HFF-Myc (cell line): ENCODE data around the gene WDR48.
A peak's percentile ranks its signal among the peaks of the same experiment; 100 is the strongest.

Experiments
- DNase-seq: peaks from one replicate; pipeline ENCODE4 v3.0.0-alpha.2; 2011; ENCODE audit warnings: low read depth; ENCODE audit errors: extremely low read depth
- H3K4me3 ChIP-seq: replicated peaks from 2 replicates; pipeline ENCODE4 v1.5.1; 2011; ENCODE audit warnings: low read depth, mild to moderate bottlenecking, control low read depth, low read length
- CTCF ChIP-seq: IDR thresholded peaks from 2 replicates; pipeline ENCODE4 v1.5.1; 2012; ENCODE audit warnings: mild to moderate bottlenecking, low read depth, low read length, control low read depth; ENCODE audit errors: missing control alignments

The WDR48 gene

GRCh38 chr3:39051649-39052561 is at the start of gene WDR48, which contains the start of gene SCN11A:
TSS of gene WDR48 (plus strand) at chr3:39052016. CDS start at chr3:39052026, 10 bp downstream.
TSS of gene SCN11A (minus strand) at chr3:39051944. CDS start at chr3:38950362, 101,582 bp downstream.
- no peak for TF ChIP-seq CTCF
- DNase-seq: peak; percentile 79
- peak within 1 kb of the TSS; percentile 79 for H3K4me3 ChIP-seq

GRCh38 chr3:39005295-39005694 is 46.5 kb upstream of the WDR48 start:
- TF ChIP-seq CTCF: no peak
- H3K4me3 ChIP-seq: no peak overlapping the region
- DNase-seq: no peak

GRCh38 chr3:39011191-39011736 is 40.6 kb upstream of the WDR48 start:
- TF ChIP-seq CTCF: no peak
- DNase-seq: no peak
- no peak overlapping the region for H3K4me3 ChIP-seq

GRCh38 chr3:39013289-39013688 is 38.5 kb upstream of the WDR48 start:
- no peak for DNase-seq
- TF ChIP-seq CTCF: no peak
- H3K4me3 ChIP-seq: no peak overlapping the region

DNA sequence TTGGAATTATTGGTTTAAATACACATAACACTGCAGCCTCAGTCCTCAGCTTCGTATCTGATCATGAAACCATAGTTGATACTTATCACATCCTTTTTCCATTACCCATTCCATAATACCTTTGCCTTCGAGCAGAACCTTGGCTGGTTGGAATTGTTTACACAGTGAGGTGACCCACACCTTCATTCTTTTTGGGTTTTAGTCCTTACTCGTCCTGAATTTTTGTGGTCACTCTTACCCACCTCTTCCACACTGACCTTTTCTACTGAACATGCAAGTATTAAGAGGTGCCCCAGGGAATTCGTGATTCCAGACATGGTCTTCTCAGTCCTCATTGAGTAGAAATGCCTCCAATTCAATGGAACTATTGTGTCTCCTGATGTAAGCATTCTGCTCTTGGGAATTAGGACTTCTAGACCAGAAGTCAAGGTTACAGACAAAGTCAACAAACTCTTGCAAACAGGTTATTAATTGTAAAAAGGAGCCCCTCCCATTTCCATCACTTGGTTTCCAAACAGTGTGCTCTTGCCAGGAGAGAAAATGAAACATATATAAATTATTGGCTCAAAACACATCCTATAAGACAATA is 37.8 kb upstream of the WDR48 start:
- no peak for DNase-seq
- no peak overlapping the region for H3K4me3 ChIP-seq
- TF ChIP-seq CTCF: no peak

DNA sequence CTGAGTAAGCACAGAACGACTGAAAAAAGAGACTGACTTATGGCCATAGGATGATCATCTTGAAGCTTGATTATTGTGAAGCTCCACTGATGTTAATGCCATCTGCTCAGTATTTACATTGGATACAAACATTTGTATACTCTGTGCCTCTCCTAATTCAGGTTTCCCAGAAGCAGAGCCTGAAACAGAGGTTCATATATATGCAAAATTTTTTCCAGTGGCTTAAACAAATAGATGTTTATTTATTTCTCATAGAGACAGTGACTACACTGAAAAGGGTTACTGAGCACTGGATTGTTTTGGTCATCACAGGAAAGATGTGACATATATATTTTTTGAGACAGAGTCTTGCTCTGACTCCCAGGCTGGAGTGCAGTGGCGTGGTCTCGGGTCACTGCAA is 36.4 kb upstream of the WDR48 start:
- no peak overlapping the region for H3K4me3 ChIP-seq
- no peak for TF ChIP-seq CTCF

More for the DNA sequence above, 36.4 kb upstream of the WDR48 start:
- no peak for DNase-seq
